DMS114 treated with DMSO at 0.1 percent for 48 hours (cell line): Measurements from ENCODE around the gene CCL11.
"Not testable (repeated sequence)": the region's sequence is repeated elsewhere in the genome, so short reads cannot be mapped to it uniquely, and the experiment has no call there.

Experiments
- DNase-seq: peaks from one replicate; lab custom pipeline; 2025; ENCODE audit not compliant: unreplicated experiment; lab: John Stamatoyannopoulos, UW

Gene CCL11

DNA sequence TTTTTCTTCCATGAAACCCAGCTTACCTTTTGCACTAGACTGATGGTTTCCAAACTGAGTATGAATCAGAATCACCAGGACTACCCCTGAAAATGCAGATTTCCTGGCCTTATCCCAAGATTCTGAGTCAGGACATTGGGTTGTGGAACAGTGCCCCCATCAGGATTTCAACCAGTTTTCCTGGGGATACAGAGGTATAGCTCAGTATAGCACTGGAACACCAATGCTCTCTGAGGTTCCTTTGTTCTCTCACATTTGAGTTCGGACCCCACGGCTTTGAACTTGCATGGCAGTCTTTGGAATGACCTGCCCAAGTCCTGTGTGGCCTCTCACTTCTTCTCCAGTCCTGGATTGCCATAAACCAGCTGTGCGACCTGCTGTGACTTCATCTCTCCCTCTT lies 20.9 kb downstream of the CCL11 start:
- DNase-seq, result no peak

DNA sequence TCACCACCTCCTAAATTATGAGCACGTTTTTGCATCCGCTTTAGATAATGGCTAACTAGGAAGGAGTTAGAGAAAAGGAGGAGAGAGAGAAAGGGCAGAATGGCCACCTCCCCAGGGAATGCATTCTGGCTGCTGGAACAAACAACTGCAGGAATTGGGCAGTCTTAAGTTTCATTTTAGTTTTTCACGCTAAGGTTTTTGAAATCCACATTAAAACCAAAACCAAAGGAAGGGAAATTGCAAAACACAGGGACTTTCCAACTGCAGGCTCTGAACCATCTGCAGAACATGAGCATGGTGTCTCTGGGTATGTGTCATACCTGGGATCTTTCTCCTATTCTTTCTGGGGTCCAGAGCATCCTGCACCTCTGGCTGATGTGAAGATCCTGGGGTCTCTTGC lies 21.6 kb downstream of the CCL11 start:
- DNase-seq, result no peak

DNA sequence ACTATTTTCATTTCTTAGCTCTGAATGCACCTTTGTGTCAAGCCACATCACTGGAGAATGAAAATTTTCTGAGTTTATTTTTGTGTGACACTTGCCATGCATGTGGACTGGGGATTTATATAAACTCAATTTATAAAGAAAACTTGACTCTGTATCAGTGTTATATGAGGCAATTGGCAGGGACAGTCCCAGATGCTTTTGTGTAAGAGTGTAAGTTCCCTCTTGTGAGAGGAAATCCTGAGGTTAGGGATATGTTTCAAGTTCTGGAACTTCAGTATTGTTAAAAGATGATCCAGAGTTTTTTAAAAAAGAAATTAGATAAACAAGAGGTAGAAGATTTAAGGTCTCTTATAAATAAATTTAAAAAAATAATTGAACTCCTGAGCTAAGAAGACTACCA lies 22.8 kb downstream of the CCL11 start:
- DNase-seq, result no peak

DNA sequence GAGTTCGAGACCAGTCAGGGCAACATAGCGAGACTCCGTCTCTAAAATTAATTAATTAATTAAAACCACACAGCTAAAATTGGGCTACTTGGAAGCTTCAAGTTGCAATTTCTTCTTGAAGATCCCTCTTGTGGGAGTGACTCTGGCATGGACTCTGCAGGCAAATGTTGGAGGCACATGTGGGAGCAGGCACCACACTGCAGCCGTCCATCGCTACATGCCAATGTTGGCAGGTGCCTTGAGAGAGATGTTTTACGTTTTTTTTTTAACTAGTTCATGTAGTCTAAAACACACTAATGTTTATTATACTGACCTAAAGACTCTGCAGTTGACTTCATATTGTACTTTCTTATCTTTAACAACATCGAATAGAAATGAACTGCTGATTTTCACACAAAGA lies 25.7 kb downstream of the CCL11 start:
- DNase-seq, result no peak

DNA sequence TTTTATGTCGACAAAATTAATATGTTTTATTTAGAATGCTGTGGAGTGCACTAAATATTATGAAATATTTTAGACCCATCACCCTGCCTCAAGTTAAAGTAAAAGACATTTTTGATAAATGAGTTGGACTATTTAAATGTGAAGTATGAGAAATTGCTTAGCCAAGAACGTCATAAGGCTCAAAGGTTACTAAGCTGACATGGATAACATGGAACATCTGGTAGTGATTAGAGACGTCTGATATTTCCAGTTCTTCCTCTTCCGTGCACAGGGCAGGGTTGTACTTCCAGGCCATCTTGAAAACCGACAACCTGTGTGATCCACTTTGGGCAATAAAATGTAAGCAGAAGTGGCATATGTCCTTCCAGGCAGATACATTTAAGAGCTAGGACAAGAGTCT lies 26.5 kb downstream of the CCL11 start:
- DNase-seq, result no peak

DNA sequence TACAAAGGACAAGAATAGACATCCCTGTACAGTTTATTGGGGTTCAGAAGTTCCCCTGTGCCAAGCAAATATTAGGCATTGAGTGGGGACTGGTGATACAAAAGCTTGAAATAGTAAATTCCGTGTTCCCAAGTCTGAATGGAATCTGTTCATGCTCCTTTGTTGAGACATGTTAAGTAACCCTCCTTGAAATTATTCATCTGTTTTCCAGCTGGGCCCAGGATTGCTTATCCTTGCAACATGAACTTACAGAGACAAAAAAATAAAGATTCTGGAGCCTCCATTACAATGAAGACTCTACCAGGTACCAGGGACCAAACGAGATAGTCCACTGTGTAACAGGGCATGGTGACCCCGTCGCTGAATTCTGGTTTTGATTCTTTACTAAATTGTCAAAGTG lies 27.6 kb downstream of the CCL11 start:
- no peak for DNase-seq

DNA sequence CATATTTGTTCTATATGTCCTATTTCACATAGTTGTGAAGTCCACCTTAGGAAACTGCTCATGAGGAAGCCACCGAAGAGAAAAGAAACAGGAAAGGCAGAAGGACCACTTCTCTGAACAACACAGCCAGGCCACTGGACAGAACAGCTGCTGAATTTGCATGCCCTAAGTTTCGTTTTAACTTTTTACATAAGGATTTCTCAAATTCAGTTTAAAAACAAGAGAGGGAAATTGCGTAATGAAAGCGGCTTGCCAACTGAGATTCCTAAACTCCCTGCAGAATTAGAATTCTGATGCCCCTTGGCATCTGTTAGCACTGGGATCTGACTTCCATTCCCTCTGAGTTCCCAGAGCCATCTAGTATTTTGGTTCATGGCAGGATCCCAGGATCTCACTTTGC lies 28.7 kb downstream of the CCL11 start:
- no peak for DNase-seq

DNA sequence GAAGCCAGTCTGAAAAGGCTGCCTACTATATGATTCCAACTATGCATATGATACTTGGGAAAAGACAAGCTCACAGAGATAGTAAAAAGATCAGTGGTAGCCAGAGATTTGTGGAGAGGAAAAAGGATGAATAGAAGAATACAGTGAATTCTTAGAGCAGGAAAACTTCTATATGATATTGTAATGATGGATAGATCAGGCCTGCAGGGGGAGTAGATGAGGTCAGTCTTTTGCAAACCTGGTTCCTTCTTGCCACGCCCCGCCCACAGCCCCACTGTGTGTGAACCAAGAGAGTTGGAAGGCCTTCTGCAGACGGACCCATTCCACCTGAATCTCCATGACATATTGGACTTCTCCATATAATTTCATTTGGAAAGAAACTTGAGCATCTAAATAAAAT lies 32.9 kb downstream of the CCL11 start:
- DNase-seq, result no peak

DNA sequence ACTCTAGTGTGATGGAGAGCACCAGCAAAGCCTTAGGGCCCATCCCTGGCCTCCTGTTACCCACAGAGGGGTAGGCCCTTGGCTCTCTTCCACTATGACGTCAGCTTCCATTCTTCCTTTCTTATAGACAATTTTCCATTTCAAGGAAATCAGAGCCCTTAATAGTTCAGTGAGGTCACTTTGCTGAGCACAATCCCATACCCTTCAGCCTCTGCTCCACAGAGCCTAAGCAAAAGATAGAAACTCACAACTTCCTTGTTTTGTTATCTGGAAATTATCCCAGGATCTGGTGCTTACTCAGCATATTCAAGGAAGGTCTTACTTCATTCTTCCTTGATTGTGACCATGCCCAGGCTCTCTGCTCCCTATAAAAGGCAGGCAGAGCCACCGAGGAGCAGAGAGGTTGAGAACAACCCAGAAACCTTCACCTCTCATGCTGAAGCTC lies 33.5 kb downstream of the CCL11 start, which contains the start of gene CCL8:
Gene CCL8 (plus strand): TSS at position 397 of the 445 bp plus-strand sequence. CDS start 67 bp downstream, outside the sequence.
- no peak for DNase-seq

DNA sequence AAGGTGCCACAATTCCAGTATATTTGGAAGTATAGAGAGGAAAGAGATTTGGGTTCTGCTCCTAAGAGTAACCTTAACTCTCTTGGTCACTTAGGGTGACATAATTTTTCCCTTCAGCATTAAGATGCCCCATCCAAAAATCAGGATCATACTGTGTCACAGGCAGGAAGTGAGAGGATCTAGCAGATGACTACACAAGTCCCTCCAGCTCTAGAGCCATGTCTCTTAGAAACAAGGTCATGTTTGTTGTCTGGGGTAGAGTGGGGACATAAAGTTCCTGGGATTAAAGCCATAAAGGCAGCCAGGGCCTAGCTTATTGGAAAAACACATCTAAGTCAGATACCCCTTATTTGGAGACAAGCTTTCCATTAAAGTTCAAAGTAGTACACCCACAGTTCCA lies 36.4 kb downstream of the CCL11 start:
- no peak for DNase-seq

DNA sequence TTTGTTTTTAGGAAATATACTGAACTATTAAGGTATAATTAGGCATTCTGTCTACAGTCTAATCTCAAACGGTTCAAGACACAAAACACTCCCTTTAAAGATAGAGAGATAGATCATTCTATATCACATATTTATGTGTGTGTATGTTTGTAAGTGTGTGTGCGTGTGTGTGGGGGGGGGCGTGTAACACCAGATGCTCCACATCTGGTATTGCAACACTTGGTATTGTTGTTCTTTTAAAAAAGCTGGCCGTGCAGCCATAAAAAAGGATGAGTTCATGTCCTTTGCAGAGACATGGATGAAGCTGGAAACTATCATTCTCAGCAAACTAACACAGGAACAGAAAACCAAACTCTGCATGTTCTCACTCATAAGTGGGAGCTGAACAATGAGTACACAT lies 42.0 kb downstream of the CCL11 start:
- not testable (repeated sequence) for DNase-seq

DNA sequence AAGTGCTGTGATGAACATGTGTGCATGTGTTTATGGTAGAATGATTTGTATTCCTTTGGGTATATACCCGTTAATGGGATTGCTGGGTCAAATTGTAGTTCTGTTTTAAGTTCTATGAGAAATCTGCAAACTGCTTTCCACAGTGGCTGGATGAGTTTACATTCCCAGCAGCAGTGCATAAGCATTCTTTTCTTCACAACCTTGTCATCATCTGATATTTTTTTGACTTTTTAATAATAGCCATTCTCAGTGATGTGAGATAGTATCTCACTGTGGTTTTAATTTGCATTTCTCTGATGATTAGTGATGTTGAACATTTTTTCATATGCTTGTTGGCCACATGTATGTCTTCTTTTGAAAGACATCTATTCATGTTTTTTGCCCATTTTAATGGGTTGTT lies 52.2 kb downstream of the CCL11 start:
- no peak for DNase-seq
